Stimulated activated CD8-positive, alpha-beta memory T cell treated with anti-CD3 and anti-CD28 coated beads, Interleukin-15, amount 100 ng/mL, for 24 hours (primary cell): Measurements from ENCODE around the gene KLHL28.
A peak's percentile ranks its signal among the peaks of the same experiment; 100 is the strongest.

Experiments
- DNase-seq: peaks from one replicate; pipeline ENCODE4 v3.0.0-alpha.2; 2020; ENCODE audit warnings: low read depth

KLHL28 gene, protein sequence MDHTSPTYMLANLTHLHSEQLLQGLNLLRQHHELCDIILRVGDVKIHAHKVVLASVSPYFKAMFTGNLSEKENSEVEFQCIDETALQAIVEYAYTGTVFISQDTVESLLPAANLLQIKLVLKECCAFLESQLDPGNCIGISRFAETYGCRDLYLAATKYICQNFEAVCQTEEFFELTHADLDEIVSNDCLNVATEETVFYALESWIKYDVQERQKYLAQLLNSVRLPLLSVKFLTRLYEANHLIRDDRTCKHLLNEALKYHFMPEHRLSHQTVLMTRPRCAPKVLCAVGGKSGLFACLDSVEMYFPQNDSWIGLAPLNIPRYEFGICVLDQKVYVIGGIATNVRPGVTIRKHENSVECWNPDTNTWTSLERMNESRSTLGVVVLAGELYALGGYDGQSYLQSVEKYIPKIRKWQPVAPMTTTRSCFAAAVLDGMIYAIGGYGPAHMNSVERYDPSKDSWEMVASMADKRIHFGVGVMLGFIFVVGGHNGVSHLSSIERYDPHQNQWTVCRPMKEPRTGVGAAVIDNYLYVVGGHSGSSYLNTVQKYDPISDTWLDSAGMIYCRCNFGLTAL

DNA sequence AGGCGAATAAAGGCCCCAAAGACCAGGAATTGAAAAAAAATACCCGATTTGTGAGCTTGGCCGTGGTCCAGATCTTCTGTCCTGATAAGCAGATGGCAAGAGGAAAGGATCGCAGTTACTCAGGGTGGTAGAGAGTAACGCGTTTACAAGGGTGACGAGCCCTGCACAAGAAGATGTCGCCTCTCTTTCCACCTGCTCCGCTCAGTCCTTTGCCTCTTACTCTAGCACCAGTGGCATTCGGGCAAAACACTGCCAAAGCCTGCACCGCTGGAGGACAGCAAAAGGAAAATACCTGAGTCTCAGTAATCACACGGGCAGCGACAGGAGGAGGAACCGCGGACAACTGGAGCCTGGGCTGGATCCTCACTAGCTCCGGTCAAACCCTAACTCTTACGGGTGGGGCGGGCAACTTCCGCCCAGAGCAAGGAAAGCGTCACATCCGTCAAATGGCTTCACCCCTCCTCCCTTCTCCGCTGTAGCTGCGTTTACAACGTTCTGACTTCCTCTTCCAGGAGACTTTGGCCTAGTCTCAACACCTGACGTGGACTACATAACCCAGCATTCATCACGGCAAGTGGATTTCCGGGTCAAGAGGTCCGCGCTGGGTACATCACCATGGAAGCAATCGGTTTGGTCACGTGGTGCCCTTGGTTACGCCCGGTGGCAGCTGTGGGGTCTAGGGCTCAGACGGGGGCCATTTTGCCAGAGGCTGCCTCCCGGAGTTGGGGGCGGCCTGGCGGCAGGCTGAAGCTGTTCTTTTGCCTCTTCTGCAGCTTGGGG, at the start of gene KLHL28, which contains the start of gene TOGARAM1:
Gene KLHL28, minus strand, starts transcription at position 394 of the 780 bp plus-strand sequence. CDS start 16,019 bp downstream, outside the sequence.
Gene TOGARAM1, plus strand, starts transcription at position 637 of the 780 bp plus-strand sequence. CDS start 232 bp downstream, outside the sequence.
- peak; percentile 78 for DNase-seq

DNA sequence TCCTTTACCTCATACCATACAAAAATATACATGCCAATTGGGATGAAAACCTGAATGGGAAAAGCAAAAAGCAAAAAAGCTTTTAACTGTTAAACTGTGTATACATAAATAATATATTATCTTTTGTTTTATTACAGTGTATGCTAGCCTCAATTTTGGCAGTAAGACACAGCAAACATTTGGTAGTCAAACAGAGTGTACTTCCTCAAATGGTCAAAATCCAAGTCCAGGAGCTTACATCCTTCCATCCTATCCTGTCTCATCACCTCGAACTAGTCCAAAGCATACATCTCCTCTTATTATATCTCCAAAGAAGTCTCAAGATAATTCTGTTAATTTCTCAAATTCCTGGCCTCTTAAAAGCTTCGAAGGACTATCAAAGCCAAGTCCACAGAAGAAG, 42.2 kb upstream of the KLHL28 start:
- DNase-seq = no peak

GRCh38 chr14:44995770-44996294, 34.1 kb upstream of the KLHL28 start:
- DNase-seq = no peak

DNA sequence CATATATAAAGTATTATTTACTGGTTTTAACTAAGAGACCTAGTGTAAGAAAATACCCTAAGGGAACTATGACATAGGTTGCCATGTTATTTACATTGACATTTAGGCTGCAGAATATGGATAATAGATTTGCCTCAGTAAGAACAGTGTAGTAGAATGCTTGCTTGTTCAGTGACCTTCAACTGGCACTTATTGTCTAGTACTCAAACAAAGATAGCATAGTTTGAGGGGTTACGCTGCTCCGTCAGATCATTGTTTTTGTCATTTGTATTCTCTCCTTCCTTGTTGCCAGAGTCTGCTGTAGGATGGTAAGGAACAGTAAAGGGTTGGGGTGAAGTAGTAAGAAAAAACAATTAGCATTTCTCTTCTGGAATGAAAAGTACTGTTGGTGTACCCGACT, 33.4 kb upstream of the KLHL28 start:
- no peak for DNase-seq

GRCh38 chr14:44990533-44990932, 28.8 kb upstream of the KLHL28 start:
- DNase-seq = no peak

DNA sequence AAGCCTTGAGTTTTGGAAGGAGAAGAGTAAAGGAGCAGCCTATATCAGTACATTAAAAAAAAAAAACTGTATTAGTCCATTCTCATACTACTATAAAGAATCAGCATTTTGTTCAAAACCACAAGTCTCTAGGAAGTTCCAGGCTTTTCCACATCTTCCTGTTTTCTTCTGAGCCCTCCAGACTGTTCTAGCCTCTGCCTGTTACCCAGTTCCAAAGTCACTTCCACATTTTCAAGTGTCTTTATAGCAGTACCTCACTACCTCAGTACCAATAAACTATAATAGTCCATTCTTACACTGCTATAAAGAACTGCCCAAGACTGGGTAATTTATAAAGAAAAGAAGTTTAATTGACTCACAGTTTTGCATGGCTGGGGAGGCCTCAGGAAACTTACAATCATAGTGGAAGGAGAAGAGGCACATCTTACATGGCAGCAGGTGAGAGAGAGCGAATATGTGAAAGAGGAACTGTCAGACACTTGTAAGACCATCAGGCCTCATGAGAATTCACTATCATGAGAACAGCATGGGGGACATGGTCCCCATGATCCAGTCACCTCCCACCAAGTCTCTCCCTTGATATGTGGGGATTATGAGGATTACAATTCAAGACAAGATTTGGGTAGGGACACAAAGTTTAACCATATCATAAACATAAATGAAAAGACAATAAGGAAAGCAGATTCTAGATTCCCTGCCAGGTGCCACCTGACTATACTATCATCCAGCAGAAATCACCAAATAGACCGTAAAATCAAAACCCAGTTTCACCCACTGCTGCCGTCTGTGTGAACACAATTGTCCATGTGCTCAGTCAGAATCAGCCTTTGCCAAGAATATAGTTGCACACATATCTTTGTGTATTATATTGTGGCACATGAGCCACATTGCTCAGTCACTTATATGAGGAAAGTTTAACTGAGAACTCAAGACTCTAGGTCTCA, 28.0 kb upstream of the KLHL28 start:
- no peak for DNase-seq

DNA sequence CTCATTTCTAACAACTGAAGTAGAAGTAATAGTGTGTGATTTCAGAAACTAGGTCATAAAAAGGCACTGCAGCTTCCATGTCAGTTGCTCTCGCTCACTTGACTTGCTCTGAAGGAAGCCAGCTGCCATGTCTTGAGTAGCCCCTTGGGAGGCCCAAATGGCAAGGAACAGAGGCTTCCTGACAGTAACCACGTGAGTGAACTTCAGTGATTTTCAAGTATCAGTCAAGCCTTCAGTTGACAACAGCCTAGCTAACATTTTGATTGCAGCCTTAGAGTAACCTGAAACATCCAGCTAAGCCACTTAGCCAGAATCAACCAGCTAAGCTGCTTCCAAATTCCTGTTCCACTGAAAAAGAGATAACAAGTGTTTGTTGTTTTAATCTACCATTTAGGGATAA, 26.9 kb upstream of the KLHL28 start:
- no peak for DNase-seq

- DNase-seq = no peak
These were observed 20.8 kb upstream of the KLHL28 start for GRCh38 chr14:44982594-44982993.

DNA sequence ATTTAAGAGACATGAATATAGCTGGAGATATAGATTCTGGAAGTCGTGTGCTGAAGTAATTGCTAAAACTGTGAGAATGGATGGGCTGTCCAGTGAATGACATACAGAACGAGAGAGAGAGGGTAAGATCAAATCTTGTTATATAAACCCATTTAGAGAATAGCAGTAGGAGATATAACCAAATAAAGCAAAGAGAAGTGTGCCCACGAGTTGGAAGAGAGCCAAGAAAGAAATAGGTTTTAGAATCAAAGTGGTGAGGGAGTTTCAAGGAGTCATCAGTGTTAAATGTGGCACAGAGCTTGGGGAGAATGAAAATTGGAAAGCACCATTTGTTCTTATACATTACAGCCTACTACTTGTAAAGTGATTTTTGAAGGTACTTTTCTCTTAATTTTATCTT, 19.5 kb upstream of the KLHL28 start:
- no peak for DNase-seq

- DNase-seq = no peak
These were observed 18.1 kb upstream of the KLHL28 start for GRCh38 chr14:44979740-44980356.

GRCh38 chr14:44979273-44979672, 17.5 kb upstream of the KLHL28 start:
- DNase-seq = no peak

- no peak for DNase-seq
These were observed 9.7 kb upstream of the KLHL28 start for GRCh38 chr14:44971459-44971858.

- no peak for DNase-seq
These were observed 9.2 kb upstream of the KLHL28 start for GRCh38 chr14:44970907-44971306.

DNA sequence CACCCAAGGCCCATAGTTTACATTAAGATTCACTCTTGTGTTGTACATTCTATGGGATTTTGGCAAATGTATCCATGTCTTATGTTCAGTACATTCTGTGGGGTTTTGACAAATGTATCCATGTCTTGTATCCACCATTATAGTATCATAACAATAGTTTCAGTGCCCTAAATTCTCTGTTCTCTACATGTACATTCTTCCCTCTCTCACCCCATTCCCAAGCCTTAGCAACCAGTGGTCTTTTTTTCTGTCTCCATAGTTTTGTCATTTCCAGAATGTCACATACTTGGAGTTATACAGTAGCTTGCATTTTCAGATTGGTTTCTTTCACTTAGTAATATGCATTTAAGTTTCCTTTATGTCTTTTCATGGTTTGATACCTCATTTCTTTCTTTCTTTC, 7.0 kb upstream of the KLHL28 start:
- no peak for DNase-seq

- DNase-seq = no peak
These were observed 5.0 kb upstream of the KLHL28 start for GRCh38 chr14:44966601-44967336.

- no peak for DNase-seq
These were observed 2.1 kb upstream of the KLHL28 start for GRCh38 chr14:44963775-44964380.

- no peak for DNase-seq
These were observed 1.3 kb upstream of the KLHL28 start for GRCh38 chr14:44963044-44963528.

DNA sequence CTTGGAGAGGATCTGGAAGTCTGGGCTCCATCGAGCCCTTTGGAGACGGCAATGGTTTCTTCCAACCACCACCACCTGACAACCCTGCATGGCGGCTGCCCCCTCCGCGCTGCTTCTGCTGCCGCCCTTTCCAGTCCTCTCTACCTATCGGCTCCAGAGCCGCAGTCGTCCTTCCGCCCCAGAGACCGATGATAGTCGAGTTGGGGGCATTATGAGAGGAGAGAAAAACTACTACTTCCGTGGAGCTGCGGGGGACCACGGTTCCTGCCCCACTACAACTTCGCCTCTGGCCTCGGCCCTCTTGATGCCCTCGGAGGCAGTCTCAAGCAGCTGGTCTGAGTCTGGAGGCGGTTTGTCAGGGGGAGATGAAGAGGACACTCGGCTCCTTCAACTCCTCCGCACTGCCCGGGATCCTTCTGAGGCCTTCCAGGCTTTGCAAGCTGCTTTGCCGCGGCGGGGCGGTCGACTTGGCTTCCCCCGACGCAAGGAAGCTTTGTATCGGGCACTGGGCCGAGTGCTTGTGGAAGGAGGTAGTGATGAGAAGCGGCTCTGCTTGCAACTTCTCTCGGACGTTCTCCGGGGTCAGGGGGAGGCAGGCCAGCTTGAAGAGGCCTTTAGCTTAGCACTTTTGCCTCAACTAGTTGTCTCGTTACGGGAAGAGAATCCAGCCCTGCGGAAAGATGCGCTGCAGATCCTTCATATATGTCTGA, 742 bp upstream of the KLHL28 start:
- no peak for DNase-seq

DNA sequence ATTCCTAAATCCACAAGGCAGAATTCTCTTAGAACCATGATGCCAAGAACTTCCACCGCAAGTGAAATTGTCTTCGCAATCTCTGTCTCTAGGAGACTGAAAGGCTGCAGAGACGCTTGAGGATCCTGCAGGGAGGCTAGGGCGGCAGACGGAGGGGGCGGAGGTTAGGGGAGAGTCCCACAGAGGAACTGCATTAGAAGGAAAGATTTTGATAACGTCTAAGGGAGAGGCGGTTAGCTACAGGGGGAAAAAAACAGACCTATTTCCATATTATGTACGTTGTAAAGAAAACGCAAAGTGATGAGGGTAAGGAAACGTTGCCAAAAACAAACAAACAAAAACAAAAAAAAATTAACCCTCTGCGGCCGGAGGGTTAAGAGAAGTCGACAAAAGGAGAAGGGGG, 595 bp downstream of the KLHL28 start:
- no peak for DNase-seq
